SU-DHL-6 (cell line): ENCODE measurements around the gene MRFAP1L1.

Experiments used
- EZH2phosphoT487 ChIP-seq: fragments of 200-600 bp; sonication (generic), shearing (Covaris generic); conservative IDR thresholded peaks from 2 replicates; pipeline ENCODE4 v1.6.1; 2018; ENCODE audit warnings: mild to moderate bottlenecking, antibody characterized with exemption, low read length, moderate library complexity, mixed read lengths
- TF ChIP-seq, protein P1 (sequence below): fragments of 200-600 bp; sonication (generic); IDR thresholded peaks from one replicate; pipeline ENCODE4 v1.5.1; 2017; ENCODE audit warnings: antibody characterized with exemption, mild to moderate bottlenecking, low read length, moderate library complexity; ENCODE audit not compliant: insufficient read depth, poor library complexity, severe bottlenecking

DNA sequence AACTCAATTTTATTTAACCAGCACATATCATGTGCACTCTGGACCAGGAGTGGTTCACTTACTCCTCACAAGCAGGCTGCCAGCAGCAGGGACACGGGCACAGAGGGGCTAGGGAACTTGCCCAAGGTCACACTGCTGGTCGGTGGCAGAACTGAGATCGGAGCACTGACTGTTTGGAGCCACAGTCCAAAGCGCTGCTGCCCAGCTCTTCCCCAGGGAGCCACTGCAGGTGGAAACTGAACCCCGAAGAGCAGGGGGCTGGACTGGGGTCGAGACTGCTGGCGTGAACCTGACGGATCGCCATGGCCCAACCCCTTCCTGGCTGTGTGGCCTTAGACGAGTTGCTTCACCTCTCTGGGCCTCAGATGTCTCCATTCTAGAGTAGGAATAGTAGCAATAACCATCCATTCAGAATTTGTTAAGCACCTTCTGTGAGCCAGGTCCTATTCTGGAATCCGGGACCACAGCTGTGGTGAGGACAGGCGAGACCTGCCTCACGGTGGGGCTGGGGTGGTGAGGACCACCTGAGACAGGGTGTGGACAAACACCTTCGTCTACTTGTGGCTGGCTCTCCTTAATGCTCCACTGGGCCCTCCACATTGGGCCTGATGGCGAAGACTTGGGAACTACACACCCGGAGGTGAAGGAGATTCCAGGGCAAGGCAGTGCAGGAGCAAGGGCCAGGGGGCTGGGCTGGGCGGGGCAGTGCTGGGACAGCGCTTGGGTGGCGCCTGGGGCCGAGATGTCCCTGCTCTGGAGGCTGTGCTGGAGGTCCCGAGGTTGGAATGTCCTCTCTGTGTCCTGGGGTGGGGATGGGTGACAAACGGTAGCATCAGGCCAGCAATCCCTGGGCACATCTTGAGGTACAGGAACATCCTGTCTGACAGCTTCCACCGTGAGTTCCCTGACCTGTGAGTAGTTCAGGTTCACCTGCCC is 40.9 kb upstream of the MRFAP1L1 start:
- TF ChIP-seq, protein P1, sequence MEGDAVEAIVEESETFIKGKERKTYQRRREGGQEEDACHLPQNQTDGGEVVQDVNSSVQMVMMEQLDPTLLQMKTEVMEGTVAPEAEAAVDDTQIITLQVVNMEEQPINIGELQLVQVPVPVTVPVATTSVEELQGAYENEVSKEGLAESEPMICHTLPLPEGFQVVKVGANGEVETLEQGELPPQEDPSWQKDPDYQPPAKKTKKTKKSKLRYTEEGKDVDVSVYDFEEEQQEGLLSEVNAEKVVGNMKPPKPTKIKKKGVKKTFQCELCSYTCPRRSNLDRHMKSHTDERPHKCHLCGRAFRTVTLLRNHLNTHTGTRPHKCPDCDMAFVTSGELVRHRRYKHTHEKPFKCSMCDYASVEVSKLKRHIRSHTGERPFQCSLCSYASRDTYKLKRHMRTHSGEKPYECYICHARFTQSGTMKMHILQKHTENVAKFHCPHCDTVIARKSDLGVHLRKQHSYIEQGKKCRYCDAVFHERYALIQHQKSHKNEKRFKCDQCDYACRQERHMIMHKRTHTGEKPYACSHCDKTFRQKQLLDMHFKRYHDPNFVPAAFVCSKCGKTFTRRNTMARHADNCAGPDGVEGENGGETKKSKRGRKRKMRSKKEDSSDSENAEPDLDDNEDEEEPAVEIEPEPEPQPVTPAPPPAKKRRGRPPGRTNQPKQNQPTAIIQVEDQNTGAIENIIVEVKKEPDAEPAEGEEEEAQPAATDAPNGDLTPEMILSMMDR: no peak
- no peak for TF ChIP-seq EZH2phosphoT487
